K562 (cell line): ENCODE data around the gene MYH7. TPM values are rescaled to one million over a fixed set of nuclear protein-coding genes. Genes with fewer than 3 reads are reported as not detected.

ENCODE experiments used
- ATAC-seq: fragments of 200-7000 bp; cut with Tn5 transposase; 3 replicates; pipeline ENCODE4 v1.9.1; 2020; ENCODE audit warnings: moderate library complexity
- BruUV-seq: library from RNA; stranded (reverse); fragments of 400-500 nt; replicated peaks from 2 replicates; lab custom pipeline; 2021; lab: Mats Ljungman, UMichigan
- CTCF ChIA-PET: fragments of 300-600 bp; formaldehyde crosslinking; extraction: SDS; loops from one replicate; lab custom pipeline; 2021; ENCODE audit warnings: low intra/inter-chr PET ratio; lab: Yijun Ruan, JAX
- POLR2A ChIA-PET: fragments of 300-600, 350-650 bp; sonication (Branson Sonifier 250); formaldehyde crosslinking; extraction: SDS; loops from one replicate; lab custom pipeline; 2021; ENCODE audit warnings: antibody characterized with exemption, inconsistent platforms; lab: Yijun Ruan, JAX
- DNase-seq, 4 experiments: peaks; one replicate each; pipeline versions ENCODE4 v3.0.0 to v3.0.0-alpha.2; 2011 to 2018; ENCODE audit warnings: low spot score in 3 of 4, mixed read lengths in 3 of 4; ENCODE audit errors: extremely low read depth in 1 of 4
- FAIRE-seq: peaks from 2 replicates; lab custom pipeline; 2011; peaks lifted over from hg19 to GRCh38; lab: Jason Lieb, UNC
- H2AFZ ChIP-seq: 2 replicates; pipeline ENCODE4 v1.6.0; 2011; ENCODE audit warnings: low read depth, low read length, control low read depth, inconsistent platforms
- H3K27ac ChIP-seq: fragments of 200-600 bp; 3 replicates; pipeline ENCODE4 v1.8.0; 2011; ENCODE audit warnings: low read depth, mild to moderate bottlenecking, control low read depth, inconsistent platforms, low read length, moderate library complexity, mixed read lengths; ENCODE audit errors: extremely low read depth
- H3K27me3 ChIP-seq, 2 experiments: fragments of 300-600 bp in 1 of 2; 2 replicates in 1 of 2; 3 replicates in 1 of 2; pipeline versions ENCODE4 v1.6.0 to v1.8.0; 2011; ENCODE audit warnings: inconsistent platforms in 2 of 2, low read length in 2 of 2, mild to moderate bottlenecking in 1 of 2, mixed read lengths in 1 of 2, moderate library complexity in 1 of 2; ENCODE audit not compliant: control insufficient read depth in 2 of 2, insufficient read depth in 2 of 2
- H3K36me3 ChIP-seq: fragments of 300-600 bp; 3 replicates; pipeline ENCODE4 v1.8.0; 2011; ENCODE audit warnings: mild to moderate bottlenecking, low read length, inconsistent platforms; ENCODE audit not compliant: control insufficient read depth, insufficient read depth
- H3K4me1 ChIP-seq, 2 experiments: fragments of 200-600 bp in 1 of 2; replicated peaks in 1 of 2; 2 replicates in 1 of 2; 3 replicates in 1 of 2; pipeline versions ENCODE4 v1.5.1 to v1.8.0; 2011; ENCODE audit warnings: inconsistent platforms in 2 of 2, low read length in 2 of 2, mild to moderate bottlenecking in 1 of 2, mixed read lengths in 1 of 2, moderate library complexity in 1 of 2; ENCODE audit not compliant: control insufficient read depth in 2 of 2, insufficient read depth in 2 of 2
- H3K4me2 ChIP-seq: 2 replicates; pipeline ENCODE4 v1.6.1; 2011; ENCODE audit warnings: low read length, control low read depth, inconsistent platforms, mixed read lengths; ENCODE audit not compliant: insufficient read depth
- H3K4me3 ChIP-seq: fragments of 200-600 bp; sonication (generic), shearing (Covaris generic); 2 replicates; pipeline ENCODE4 v1.5.1; 2016; ENCODE audit warnings: control low read depth, inconsistent platforms
- H3K79me2 ChIP-seq: fragments of 200-600 bp; 3 replicates; pipeline ENCODE4 v1.8.0; 2011; ENCODE audit warnings: low read length, inconsistent platforms; ENCODE audit not compliant: control insufficient read depth, insufficient read depth
- H3K9ac ChIP-seq, 2 experiments: 2 replicates each; pipeline versions ENCODE4 v1.6.0 to v1.6.1; 2011; ENCODE audit warnings: low read depth in 2 of 2, low read length in 2 of 2, control low read depth in 1 of 2, inconsistent platforms in 1 of 2, mild to moderate bottlenecking in 1 of 2, mixed read lengths in 1 of 2; ENCODE audit not compliant: insufficient read depth in 1 of 2
- H3K9me1 ChIP-seq: one replicate; pipeline ENCODE4 v1.6.0; 2011; ENCODE audit warnings: inconsistent platforms, mild to moderate bottlenecking, low read length, moderate library complexity; ENCODE audit not compliant: control insufficient read depth, insufficient read depth
- H3K9me3 ChIP-seq: replicated peaks from 2 replicates; pipeline ENCODE4 v1.5.1; 2011; ENCODE audit warnings: low read depth, low read length, inconsistent platforms; ENCODE audit not compliant: control insufficient read depth, insufficient read depth
- H4K20me1 ChIP-seq: replicated peaks from 2 replicates; pipeline ENCODE4 v1.6.1; 2011; ENCODE audit warnings: low read length, inconsistent platforms, mixed read lengths; ENCODE audit not compliant: control insufficient read depth, insufficient read depth
- ADNP ChIP-seq: fragments of 200-800 bp; sonication (Bioruptor generic); IDR thresholded peaks from 2 replicates; pipeline ENCODE4 v1.6.1; 2016; ENCODE audit warnings: missing genetic modification characterization, missing compliant biosample characterization
- ATF7 ChIP-seq: fragments of 450-650 bp; IDR thresholded peaks from 2 replicates; pipeline ENCODE4 v1.7.1; 2014; ENCODE audit warnings: mild to moderate bottlenecking, moderate library complexity
- CHAMP1 ChIP-seq: fragments of 450-650 bp; IDR thresholded peaks from 2 replicates; pipeline ENCODE4 v1.6.1; 2016; ENCODE audit warnings: mild to moderate bottlenecking
- ETV1 ChIP-seq: fragments of 450-650 bp; conservative IDR thresholded peaks from 2 replicates; pipeline ENCODE4 v1.6.1; 2016; ENCODE audit warnings: missing genetic modification characterization, control low read depth, low read depth, missing compliant biosample characterization
- ETV6 ChIP-seq, 3 experiments: fragments of 150-350 bp in 1 of 3; sonication (generic) in 1 of 3; formaldehyde crosslinking in 1 of 3; IDR thresholded peaks; 2 replicates each; pipeline versions ENCODE4 v1.6.1 to v1.8.0; 2014 to 2022; ENCODE audit warnings: borderline replicate concordance in 2 of 3, low read depth in 2 of 3, antibody characterized with exemption in 1 of 3, low read length in 1 of 3, mild to moderate bottlenecking in 1 of 3, missing genetic modification reagents in 1 of 3
- FOS ChIP-seq: IDR thresholded peaks from 3 replicates; pipeline ENCODE4 v1.6.1; 2011; ENCODE audit not compliant: insufficient read length; ENCODE audit errors: extremely low read depth
- GABPB1 ChIP-seq: sonication (generic); formaldehyde crosslinking; IDR thresholded peaks from 2 replicates; pipeline ENCODE4 v1.8.0; 2022; ENCODE audit warnings: mild to moderate bottlenecking, missing genetic modification reagents
- GATA2 ChIP-seq: sonication (generic); formaldehyde crosslinking; IDR thresholded peaks from 2 replicates; pipeline ENCODE4 v1.4.0; 2020; ENCODE audit warnings: mild to moderate bottlenecking, missing genetic modification reagents
- MAFK ChIP-seq: IDR thresholded peaks from 2 replicates; pipeline ENCODE4 v1.6.1; 2011; ENCODE audit warnings: low read length, improper control_type of control experiment
- MEF2A ChIP-seq: IDR thresholded peaks from 2 replicates; pipeline ENCODE4 v1.6.1; 2011; ENCODE audit warnings: low read depth, mild to moderate bottlenecking, low read length, moderate library complexity; ENCODE audit not compliant: control insufficient read depth
- NCOR1 ChIP-seq: fragments of 450-650 bp; IDR thresholded peaks from 2 replicates; pipeline ENCODE4 v1.6.1; 2016; ENCODE audit warnings: mild to moderate bottlenecking, moderate library complexity
- SUPT5H ChIP-seq: fragments of 450-650 bp; IDR thresholded peaks from 2 replicates; pipeline ENCODE4 v1.6.1; 2016
- ZFPM2 ChIP-seq: fragments of 250-450 bp; sonication (Bioruptor Pico); IDR thresholded peaks from 2 replicates; pipeline ENCODE4 v1.5.1; 2022; ENCODE audit warnings: mild to moderate bottlenecking
- ZNF143 ChIP-seq: sonication (generic); formaldehyde crosslinking; IDR thresholded peaks from 2 replicates; pipeline ENCODE4 v1.9.0; 2022; ENCODE audit warnings: mild to moderate bottlenecking, missing genetic modification reagents
- ZNF507 ChIP-seq: conservative IDR thresholded peaks from 2 replicates; pipeline ENCODE4 v1.6.1; 2017; ENCODE audit warnings: missing genetic modification characterization, missing compliant biosample characterization
- WGBS: fragments of 100-300 bp; shearing (Covaris generic); methylation state at CpG from one replicate; pipeline ENCODE4 v1.1.6; 2016; ENCODE audit warnings: low coverage, mixed read lengths; ENCODE audit not compliant: insufficient coverage; ENCODE audit errors: missing lambda C conversion rate; 5-methylcytosine and 5-hydroxymethylcytosine counted together
- in situ Hi-C: fragments of 300-500 bp; cut with MboI; formaldehyde crosslinking; loops from 4 replicates; pipeline ENCODE4 v1.15.0; 2018; ENCODE audit warnings: inconsistent platforms, mixed read lengths
- intact Hi-C: fragments of 100-400 bp; cut with micrococcal nuclease; formaldehyde crosslinking; loops from 2 replicates; pipeline ENCODE4 v1.14.2; 2022
- polyA plus RNA-seq, 8 experiments: library from polyadenylated mRNA; depleted of rRNA in 4 of 8; stranded (reverse) in 5 of 8; unstranded in 3 of 8; fragments of >200 nt; fragmentation: Nextera tagmentation in 2 of 8; fragmentation: Illumina TruSeq in 1 of 8; extraction: Ambion mirVana in 2 of 8; extraction: Trizol in 1 of 8; gene quantifications; 2 replicates each; pipeline versions ENCODE4 v1.2.1 to v1.2.3, GENCODE V29; 2011 to 2014; ENCODE audit warnings: inconsistent platforms in 1 of 8, missing spikeins in 1 of 8
- total RNA-seq, 7 experiments: library from RNA; depleted of rRNA in 6 of 7; stranded (reverse); fragments of >200 nt in 6 of 7; fragmentation: Illumina TruSeq in 2 of 7; extraction: Trizol in 2 of 7; gene quantifications; 2 replicates each; pipeline versions ENCODE4 v1.2.1 to v1.2.3, GENCODE V29; 2011 to 2021; ENCODE audit warnings: low replicate concordance in 1 of 7
- TF ChIP-seq, protein P1 (sequence below): sonication (generic); formaldehyde crosslinking; IDR thresholded peaks from 2 replicates; pipeline ENCODE4 v1.8.0; 2022; ENCODE audit warnings: missing genetic modification reagents, mild to moderate bottlenecking, borderline replicate concordance
- TF ChIP-seq, protein P2 (sequence below): sonication (generic); formaldehyde crosslinking; IDR thresholded peaks from 2 replicates; pipeline ENCODE4 v1.8.0; 2022; ENCODE audit warnings: mild to moderate bottlenecking, missing genetic modification reagents

MYH7 gene
- total and polyA plus RNA-seq, 9 of the 15 experiments (the other 6 are each of a cell fraction or from before 2014, with no cell fraction given) = not detected

DNA sequence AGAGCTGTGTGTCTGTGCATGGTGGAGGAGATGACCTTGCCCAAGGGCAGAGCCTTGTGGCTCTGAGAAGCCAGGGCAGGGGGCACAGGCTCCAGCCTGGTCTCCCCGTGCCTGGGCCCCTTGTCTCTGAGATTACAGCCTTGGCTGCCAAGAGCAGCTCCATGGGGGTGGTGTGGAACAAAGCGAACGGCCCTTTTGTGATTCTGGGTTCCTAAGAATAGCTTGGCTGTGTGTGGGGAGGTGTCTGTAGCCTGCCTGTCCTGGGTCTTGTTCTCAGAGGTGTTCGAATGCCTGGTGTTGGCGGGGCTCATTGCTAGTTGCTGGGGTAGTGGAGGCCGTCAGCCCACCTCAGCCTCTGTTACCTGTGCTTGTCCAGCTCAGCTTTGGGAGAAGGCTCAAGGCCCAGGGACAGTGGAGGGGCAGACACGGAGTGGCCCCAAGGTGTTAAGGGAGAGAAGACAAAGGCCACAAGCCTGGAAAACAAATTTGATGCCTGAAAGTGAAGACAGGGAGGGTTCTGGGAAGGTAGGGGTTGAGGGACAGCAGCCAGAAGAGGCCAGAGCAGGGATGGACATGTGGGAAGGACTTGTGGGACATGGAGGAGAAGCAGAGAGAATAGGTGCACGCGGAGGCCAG, 7.4 kb upstream of the MYH7 start (continued):
- TF ChIP-seq, protein P1, sequence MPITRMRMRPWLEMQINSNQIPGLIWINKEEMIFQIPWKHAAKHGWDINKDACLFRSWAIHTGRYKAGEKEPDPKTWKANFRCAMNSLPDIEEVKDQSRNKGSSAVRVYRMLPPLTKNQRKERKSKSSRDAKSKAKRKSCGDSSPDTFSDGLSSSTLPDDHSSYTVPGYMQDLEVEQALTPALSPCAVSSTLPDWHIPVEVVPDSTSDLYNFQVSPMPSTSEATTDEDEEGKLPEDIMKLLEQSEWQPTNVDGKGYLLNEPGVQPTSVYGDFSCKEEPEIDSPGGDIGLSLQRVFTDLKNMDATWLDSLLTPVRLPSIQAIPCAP (CRISPR knock-in tag) = no peak

DNA sequence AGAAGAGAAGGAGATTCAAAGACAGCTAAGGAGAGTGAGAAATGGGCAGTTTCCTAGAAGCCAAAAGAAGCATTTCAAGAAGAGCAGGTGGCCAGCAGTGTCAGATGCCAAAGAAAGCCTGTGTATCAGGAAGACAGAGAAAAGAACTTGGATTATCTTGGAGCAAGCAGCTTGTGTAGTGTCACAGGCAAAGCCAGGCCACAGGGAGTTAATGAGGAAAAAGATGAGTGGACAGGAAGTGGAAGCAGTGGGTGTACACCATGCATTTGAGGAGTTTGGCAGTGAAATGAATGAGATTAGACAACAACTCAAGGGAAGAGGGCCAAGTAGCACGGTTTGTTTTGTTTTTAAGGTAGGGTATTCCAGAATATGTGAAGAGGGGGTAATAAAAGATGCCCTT, 5.6 kb upstream of the MYH7 start:
- peak in 2 of 4 experiments; percentile 27 to 60 for DNase-seq
- Histone ChIP-seq H3K27ac (peak overlapping the region; percentile 48; the same call in 1 of the 3 replicates), H3K9me3 (no peaks in the 10 kb centered on the region), H3K4me3 (no peak overlapping the region), H2AFZ (peak overlapping the region; percentile 81), H3K9me1 (no peaks in the 10 kb centered on the region), H3K9ac (no peak overlapping the region), H3K4me1 (peaks cover 26 to 44% of the 10 kb centered on the region in 2 experiments; a peak in 4 of 5 replicates), H3K4me2 (no peak overlapping the region; the same call in 1 of the 2 replicates), H3K79me2 (no peaks in the 10 kb centered on the region), H3K36me3 (no peaks in the 10 kb centered on the region), H3K27me3 (no peaks in the 10 kb centered on the region), H4K20me1 (no peaks in the 10 kb centered on the region)
- no TSS peak for BruUV-seq
- ChIA-PET CTCF (no interaction called here), POLR2A (no interaction called here)
- in situ Hi-C loops (no loop called here), intact Hi-C loops (no loop called here)
- FAIRE-seq = peak; percentile 29
- WGBS = 0% methylated on average over 1 of the region's 1 CpG
- peak; percentile 20; the same call in 1 of the 3 replicates for ATAC-seq
- no peak for TF ChIP-seq ADNP
- TF ChIP-seq NCOR1 = 0 out of 2 replicates have a peak, but pooled peaks have one; percentile 39
- TF ChIP-seq ATF7 = no peak
- TF ChIP-seq, protein P2, sequence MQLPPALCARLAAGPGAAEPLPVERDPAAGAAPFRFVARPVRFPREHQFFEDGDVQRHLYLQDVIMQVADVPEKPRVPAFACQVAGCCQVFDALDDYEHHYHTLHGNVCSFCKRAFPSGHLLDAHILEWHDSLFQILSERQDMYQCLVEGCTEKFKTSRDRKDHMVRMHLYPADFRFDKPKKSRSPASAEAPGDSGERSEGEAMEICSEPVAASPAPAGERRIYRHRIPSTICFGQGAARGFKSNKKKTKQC = no peak
- no peak for TF ChIP-seq GABPB1 (CRISPR knock-in tag)
- TF ChIP-seq ETV1 (tag) = 0 out of 2 replicates have a peak, but pooled peaks have one; percentile 29
- no peak for TF ChIP-seq SUPT5H
- no peak for TF ChIP-seq CHAMP1
- TF ChIP-seq MAFK = no peak
- no peak for TF ChIP-seq ZFPM2
- no peak for TF ChIP-seq ZNF143
- TF ChIP-seq FOS = no peak
- peak; percentile 37; the same call in 1 of the 2 replicates for TF ChIP-seq GATA2 (CRISPR knock-in tag)
- no peak for TF ChIP-seq ZNF507
- no peak for TF ChIP-seq MEF2A
- TF ChIP-seq ETV6 (IDR thresholded peaks at IDR 0.05; ENCODE audit: borderline replicate concordance in 1 of 2, low read depth in 2 of 2, low read length in 1 of 2) = peak in 1 of 2 experiments; percentile 62; a peak in 1 of 4 replicates
- no peak for TF ChIP-seq ETV6 (CRISPR knock-in tag; IDR thresholded peaks at IDR 0.05; ENCODE audit: borderline replicate concordance)
